ENCODE measurements around the gene RPS19.

- TF ChIP-seq POLR2A (IDR thresholded peaks at IDR 0.05; ENCODE audit: low read depth, low read length) (no peak), POLR2AphosphoS5 (IDR thresholded peaks at IDR 0.05; ENCODE audit: low read depth, low read length) (no peak), PAX5 (IDR thresholded peaks at IDR 0.05; ENCODE audit: insufficient read depth, low read length, severe bottlenecking) (no peak)
Observed at GRCh38 chr19:41896581-41896942, 36.5 kb downstream of the RPS19 start.

Measured in GM12891 (cell line).